CD1c-positive myeloid dendritic cell (primary cell): ENCODE data around the gene STYXL1.

Experiments
- DNase-seq: peaks from one replicate; pipeline ENCODE4 v3.0.0-alpha.2; 2016; ENCODE audit errors: extremely low spot score

The STYXL1 gene

DNA sequence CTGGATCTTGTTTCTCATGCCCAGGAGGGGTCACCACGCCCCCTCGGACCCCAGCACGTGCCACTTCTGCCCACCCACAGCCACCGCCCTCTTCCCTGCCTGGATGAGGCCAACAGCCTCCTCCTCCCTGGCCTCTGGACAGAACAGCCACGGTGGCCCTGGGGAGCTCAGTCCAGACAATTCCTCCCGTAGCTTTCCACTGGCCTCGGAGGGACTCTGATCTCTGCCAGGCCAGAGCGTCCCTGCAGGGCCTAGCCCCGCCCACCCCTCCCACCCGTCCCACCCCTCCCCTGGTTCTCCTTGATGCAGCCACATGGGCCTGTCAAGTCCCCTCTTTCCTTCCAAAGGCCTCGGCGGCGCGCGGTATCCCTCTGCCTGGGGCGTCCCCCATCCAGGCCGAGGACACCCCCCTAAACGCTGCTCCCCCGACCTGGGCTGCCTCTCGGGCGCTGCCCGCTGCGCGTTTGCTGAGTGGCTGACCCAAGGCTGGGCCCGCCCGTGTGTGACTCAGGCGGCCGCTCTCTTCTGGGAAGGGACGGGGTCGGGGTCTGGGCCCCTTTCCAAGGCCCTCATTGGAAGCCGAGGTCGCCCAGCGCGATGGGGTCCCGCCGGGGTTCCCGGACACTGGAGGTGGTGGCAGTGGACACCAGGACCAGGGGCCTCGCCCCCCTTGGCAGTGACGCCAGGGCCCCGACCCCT is 54.0 kb downstream of the STYXL1 start:
- peak; percentile 28 for DNase-seq

DNA sequence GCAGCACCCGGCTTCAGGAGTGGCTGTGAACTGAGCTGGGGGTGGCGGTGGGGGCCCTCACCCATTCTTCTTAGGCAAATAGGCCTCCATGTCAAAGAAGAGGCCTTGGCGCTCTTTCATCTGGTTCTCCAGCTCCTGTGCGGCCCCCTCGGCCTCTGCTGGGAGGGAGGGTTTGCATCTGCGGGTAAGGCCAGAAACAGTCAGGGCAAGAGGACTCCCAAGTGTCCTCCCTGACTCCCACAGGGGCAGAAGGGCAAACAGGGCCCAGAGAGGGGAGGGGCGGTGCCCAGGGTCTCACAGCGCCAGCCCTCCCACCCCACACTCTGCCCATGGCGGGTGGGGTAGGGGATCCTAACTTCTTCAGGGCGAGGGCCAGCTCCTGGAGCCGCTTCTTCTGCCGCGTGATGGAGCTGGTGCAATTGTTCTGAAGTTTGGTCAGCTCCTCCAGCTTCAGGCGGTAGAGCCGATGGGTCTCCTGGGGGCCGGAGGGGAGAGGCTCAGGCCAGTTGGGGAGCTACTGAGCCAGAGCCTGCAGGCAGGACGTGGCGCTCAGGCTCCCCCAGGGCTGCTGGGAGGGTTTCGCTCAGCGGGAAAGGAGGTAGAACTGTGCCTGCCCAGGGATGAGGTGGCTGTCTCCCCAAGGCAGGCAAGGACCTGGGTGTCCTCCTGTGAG is 55.6 kb downstream of the STYXL1 start:
- DNase-seq, result no peak

DNA sequence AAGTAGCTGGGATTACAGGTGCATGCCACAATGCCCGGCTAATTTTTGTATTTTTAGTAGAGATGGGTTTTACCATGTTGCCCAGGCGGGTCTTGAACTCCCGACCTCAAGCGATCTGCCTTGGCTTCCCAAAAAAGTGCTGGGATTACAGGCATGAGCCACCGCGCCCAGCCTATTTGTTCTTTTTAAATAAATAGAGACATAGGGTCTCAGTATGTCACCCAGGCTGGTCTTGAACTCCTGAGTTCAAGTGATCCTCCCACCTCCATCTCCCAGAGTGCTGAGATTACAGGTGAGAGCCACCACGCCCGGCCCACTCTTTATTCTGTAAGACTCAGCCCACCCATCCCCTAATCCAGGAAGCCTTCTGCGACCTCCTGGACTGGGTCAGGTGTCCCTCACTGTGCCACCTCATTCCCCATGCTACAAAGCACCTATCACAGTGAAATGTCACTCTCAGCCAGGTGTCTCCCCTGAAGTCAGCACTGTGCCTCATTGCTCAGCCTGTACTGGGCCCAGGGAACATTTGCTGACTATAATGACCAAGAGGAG is 56.2 kb downstream of the STYXL1 start:
- no peak for DNase-seq

DNA sequence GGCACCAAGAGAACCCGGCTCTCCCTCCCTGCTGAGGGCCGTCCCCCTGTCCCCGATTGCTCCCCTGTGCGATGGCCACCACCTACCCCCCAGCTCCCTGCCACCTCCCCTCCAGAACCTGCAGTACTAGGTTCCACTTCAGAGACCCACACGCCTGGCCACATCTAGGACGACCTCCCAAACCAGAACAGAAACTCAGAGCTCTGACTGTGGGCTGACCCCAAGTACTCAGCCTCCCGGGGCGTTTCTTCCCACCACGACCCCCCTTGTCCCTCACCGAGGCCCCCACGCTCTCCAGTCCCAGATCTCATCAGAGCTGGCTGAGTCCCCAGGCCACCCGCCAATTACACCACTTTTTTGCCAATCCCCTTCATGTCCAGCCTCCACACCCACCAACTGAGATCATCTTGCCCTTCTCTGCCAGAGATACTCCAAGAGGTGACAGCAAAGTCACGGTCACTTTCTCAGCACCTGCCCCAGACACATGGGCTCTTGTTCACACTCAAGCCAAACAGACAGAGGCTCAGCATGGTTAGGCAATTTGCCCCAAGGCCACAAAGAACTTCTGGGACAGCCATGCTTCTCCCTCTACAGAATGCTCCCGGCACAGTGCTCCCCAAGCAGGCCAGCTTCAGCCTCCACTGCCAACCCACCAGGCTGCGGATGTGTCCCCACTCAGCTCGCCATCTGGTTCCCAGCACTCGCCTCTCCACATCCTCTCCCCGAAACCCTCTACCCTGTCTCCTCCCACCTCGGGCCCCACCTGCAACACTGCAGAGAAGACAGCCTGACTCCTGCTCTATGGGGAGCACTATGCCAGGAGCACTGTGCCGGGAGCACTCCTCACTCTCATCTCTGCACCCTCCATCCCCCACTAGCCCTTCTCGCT is 58.1 kb downstream of the STYXL1 start:
- no peak for DNase-seq

DNA sequence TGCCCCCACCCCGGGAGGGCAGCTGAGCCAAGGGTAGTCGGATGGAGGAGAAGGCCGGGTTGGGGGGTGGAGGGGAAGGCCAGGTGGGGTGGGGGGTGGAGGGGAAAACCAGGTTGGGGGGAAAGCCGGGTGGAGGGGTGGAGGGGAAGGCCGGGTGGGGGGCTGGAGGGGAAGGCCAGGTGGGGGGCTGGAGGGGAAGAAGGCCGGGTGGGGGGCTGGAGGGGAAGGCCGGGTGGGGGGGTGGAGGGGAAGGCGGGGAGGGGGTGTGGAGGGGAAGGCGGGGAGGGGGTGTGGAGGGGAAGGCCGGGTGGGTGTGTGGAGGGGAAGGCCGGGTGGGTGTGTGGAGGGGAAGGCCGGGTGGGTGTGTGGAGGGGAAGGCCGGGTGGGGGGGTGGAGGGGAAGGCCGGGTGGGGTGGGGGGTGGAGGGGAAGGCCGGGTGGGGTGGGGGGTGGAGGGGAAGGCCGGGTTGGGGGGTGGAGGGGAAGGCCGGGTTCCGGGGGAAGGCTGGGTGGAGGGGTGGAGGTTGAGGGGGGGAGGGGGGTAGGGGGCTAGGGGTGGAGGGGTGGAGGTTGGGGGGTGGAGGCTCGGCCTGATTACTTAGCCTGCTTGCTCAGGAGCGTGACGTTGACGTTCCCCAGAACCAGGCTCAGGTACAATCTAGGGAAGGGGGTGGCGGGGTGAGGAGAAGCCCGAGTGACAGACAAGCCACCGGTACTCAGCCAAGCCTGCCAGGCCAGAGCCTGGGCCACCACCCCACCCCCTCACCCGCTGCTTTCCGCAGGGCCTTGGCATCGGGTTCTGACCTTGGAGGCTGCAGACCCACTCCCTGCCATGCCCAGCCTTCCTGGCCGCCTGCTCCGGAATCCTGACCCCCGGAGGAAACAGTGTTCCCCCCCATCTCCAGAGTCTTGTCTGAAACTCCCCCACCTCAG is 59.0 kb downstream of the STYXL1 start:
- no peak for DNase-seq

- DNase-seq, result no peak
Observed at GRCh38 chr7:75987805-75988567, 59.8 kb downstream of the STYXL1 start.

- DNase-seq, result no peak
Observed at GRCh38 chr7:75987026-75987804, 60.6 kb downstream of the STYXL1 start.

GRCh38 chr7:75986147-75986781 is 61.5 kb downstream of the STYXL1 start:
- DNase-seq, result no peak

DNA sequence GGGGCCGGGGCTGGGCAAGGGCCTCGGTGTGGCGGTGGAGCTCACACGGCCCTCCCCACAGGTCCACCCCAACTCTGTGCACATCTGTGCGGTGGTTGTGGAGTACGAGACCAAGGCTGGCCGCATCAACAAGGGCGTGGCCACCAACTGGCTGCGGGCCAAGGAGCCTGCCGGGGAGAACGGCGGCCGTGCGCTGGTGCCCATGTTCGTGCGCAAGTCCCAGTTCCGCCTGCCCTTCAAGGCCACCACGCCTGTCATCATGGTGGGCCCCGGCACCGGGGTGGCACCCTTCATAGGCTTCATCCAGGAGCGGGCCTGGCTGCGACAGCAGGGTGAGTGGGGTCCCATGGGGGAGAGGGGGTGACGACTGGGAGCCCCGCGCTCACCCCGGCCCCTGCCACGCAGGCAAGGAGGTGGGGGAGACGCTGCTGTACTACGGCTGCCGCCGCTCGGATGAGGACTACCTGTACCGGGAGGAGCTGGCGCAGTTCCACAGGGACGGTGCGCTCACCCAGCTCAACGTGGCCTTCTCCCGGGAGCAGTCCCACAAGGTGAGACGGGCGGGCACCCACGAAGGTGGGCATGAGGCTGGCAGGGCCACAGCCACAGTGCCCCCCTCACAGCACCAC is 62.2 kb downstream of the STYXL1 start:
- DNase-seq, result no peak

DNA sequence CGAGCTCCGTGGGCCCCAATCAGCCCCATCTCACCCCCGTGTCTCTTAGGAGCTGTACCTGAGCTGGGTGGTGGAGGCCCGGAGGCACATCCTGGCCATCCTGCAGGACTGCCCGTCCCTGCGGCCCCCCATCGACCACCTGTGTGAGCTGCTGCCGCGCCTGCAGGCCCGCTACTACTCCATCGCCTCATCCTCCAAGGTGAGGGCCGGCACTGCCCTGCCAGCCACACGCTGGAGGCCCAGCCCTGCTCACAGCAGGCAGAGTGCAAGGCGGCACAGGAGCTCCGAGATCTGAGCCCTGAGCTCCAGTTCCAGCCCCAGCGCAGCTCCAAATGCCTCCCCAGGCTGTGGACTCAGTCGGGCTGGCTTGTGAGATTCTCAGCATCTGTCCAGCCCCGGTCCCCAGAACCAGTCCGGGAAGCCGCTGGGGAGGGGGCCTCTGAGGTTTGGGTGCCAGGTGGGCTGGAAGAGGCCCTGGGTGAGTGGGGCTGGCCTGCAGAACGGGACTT is 62.7 kb downstream of the STYXL1 start:
- no peak for DNase-seq

GRCh38 chr7:75984130-75985008 is 63.4 kb downstream of the STYXL1 start:
- DNase-seq, result no peak

DNA sequence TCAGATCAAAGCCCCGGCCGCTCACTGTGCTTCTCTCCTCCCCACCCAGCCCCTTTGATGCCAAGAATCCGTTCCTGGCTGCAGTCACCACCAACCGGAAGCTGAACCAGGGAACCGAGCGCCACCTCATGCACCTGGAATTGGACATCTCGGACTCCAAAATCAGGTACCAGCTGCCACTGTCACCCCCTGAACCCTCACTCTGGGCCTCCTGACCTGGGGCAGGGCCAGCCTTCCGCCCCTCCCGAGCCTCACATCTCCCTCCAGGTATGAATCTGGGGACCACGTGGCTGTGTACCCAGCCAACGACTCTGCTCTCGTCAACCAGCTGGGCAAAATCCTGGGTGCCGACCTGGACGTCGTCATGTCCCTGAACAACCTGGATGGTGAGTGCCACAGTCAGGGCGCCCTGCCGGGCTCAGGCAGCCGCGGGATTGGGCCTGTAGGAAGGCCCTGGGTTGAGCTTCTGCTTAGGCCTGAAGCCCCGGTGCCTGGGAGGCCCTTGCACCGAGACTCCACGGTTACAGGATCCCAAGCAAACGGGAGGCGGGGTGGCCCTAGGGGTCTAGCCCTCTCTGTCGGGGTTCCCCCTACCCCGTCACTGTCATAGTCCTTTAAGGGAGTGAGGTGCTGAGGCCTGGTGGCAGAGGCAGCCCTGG is 64.2 kb downstream of the STYXL1 start:
- no peak for DNase-seq

DNA sequence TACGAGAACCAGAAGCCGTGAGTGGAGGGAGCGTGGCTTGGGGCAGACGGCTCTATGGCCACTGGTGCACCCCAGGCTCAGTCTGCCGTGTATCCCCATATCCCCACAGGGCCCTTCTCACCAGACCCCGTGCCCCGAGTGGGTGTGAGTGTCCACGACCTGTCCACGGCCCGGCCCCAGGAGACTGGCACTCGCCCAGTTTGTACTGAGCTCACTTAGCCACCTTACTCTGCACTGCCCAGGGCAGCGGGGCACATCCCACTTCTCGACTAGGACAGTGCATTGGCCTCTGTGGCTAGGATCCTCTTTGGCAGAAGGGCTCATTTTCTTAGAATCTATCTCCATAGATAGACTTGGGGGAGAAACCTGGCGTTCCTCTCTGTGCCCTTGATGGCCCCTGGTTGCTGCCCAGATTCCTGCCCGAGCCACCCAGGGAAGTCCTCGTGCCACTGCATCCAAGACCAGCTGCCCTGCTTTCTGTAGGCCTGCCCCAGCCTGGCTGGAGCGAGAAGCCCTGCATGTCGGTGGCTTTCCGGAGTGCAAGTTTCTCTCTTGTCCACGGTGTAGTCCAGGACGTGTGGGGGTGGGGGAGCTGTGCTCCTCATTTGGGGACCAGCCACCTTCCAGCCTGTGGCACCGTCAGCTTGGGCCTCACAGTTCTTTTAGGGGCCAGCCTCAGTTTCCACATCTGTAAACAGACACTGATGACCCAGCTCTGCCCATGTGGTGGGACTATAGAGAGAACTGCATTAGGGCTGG is 65.3 kb downstream of the STYXL1 start:
- DNase-seq, result no peak

DNA sequence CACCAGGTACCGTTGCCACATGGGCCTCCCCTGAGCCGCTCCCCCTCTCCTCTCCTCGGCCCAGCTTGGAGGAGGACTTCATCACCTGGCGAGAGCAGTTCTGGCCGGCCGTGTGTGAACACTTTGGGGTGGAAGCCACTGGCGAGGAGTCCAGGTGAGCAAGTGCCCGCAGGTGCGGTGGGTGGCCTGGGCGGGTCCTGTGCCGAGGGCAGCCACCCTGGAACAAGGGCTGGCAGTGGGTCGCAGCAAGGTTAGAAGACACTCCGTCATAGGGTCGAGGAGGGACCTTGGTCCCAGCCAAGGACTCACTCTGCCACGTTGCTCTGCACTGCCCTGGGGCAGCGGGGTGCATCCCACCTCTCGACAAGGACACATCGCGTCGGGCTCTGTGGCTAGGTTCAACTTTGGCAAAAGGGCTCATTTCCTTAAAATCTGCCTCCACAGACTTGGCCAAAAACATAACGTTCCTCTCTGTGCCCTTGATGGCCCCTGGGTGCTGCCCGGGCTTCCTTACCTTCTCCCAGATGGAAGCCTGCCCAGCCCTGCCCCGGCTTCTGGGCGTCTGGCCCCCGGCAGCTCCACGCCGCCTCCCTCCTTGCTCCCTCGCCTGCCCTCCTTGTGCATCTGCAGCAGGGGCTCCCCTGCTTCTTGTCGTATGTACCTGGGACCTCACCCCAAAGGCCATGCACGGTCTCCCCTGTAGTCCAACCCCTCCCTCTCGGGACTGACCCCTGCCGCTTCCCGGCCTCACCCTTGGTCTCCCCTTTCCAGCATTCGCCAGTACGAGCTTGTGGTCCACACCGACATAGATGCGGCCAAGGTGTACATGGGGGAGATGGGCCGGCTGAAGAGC is 66.1 kb downstream of the STYXL1 start:
- no peak for DNase-seq

- no peak for DNase-seq
Observed at GRCh38 chr7:75981203-75981452, 66.7 kb downstream of the STYXL1 start.
